GM23338 (cell line): ENCODE results near the gene PSMA7. TPM values are rescaled to one million over a fixed set of nuclear protein-coding genes. Genes with fewer than 3 reads are reported as not detected.

Experiments
- ATAC-seq: fragments of 200-7000 bp; cut with Tn5 transposase; 3 replicates; pipeline ENCODE4 v1.9.1; 2020
- DNase-seq: peaks from one replicate; pipeline ENCODE4 v3.0.0-alpha.2; 2015; ENCODE audit warnings: low spot score
- H2AFZ ChIP-seq: fragments of 200-600 bp; sonication (generic); 2 replicates; pipeline ENCODE4 v1.8.0; 2016; ENCODE audit warnings: antibody characterized with exemption, mild to moderate bottlenecking, moderate library complexity
- H3F3A ChIP-seq: fragments of 200-600 bp; sonication (generic); replicated peaks from 2 replicates; pipeline ENCODE4 v1.8.0; 2017; ENCODE audit warnings: antibody characterized with exemption, mixed run types, low read depth
- H3K27ac ChIP-seq: fragments of 200-600 bp; sonication (generic); 2 replicates; pipeline ENCODE4 v1.6.1; 2016; ENCODE audit warnings: low read depth
- H3K27me3 ChIP-seq: fragments of 200-600 bp; sonication (generic); 2 replicates; pipeline ENCODE4 v1.8.0; 2016; ENCODE audit warnings: mild to moderate bottlenecking, mixed run types, moderate library complexity; ENCODE audit not compliant: insufficient read depth
- H3K36me3 ChIP-seq: fragments of 200-600 bp; sonication (generic); 2 replicates; pipeline ENCODE4 v1.8.0; 2016; ENCODE audit warnings: mild to moderate bottlenecking; ENCODE audit not compliant: insufficient read depth
- H3K4me1 ChIP-seq: fragments of 200-600 bp; sonication (generic); 2 replicates; pipeline ENCODE4 v1.8.0; 2016; ENCODE audit warnings: mild to moderate bottlenecking, moderate library complexity; ENCODE audit not compliant: insufficient read depth
- H3K4me2 ChIP-seq: fragments of 200-600 bp; sonication (generic); 2 replicates; pipeline ENCODE4 v1.7.1; 2017; ENCODE audit warnings: mixed run types
- H3K4me3 ChIP-seq: fragments of 200-600 bp; sonication (generic); 2 replicates; pipeline ENCODE4 v1.6.1; 2016; ENCODE audit warnings: mixed run types
- H3K79me2 ChIP-seq: fragments of 200-600 bp; sonication (generic); replicated peaks from 2 replicates; pipeline ENCODE4 v1.8.0; 2017; ENCODE audit warnings: mild to moderate bottlenecking; ENCODE audit not compliant: insufficient read depth
- H3K9me2 ChIP-seq: fragments of 200-600 bp; sonication (generic); 2 replicates; pipeline ENCODE4 v1.8.0; 2017; ENCODE audit not compliant: insufficient read depth
- H4K20me1 ChIP-seq: fragments of 200-600 bp; sonication (generic); replicated peaks from 2 replicates; pipeline ENCODE4 v1.8.0; 2017; ENCODE audit warnings: mild to moderate bottlenecking; ENCODE audit not compliant: insufficient read depth
- H3K27ac Mint-ChIP-seq: 2 replicates; pipeline ENCODE4 v1.8.0; 2020; ENCODE audit warnings: inconsistent platforms, mild to moderate bottlenecking, moderate library complexity, mixed read lengths
- H3K27me3 Mint-ChIP-seq: 3 replicates; pipeline ENCODE4 v1.8.0; 2022; ENCODE audit warnings: low read depth, mild to moderate bottlenecking, moderate library complexity, mixed read lengths, inconsistent platforms; ENCODE audit not compliant: insufficient read depth, poor library complexity
- H3K36me3 Mint-ChIP-seq: 3 replicates; pipeline ENCODE4 v1.8.0; 2021; ENCODE audit warnings: low read depth, mild to moderate bottlenecking, inconsistent platforms, moderate library complexity, mixed read lengths
- H3K4me1 Mint-ChIP-seq: 3 replicates; pipeline ENCODE4 v1.8.0; 2020; ENCODE audit warnings: mild to moderate bottlenecking, inconsistent platforms, mixed read lengths
- H3K4me3 Mint-ChIP-seq: 3 replicates; pipeline ENCODE4 v1.8.0; 2021; ENCODE audit warnings: moderate library complexity, mild to moderate bottlenecking, inconsistent platforms, mixed read lengths
- H3K9me3 Mint-ChIP-seq: 3 replicates; pipeline ENCODE4 v1.8.0; 2020; ENCODE audit warnings: moderate library complexity, mild to moderate bottlenecking, inconsistent platforms, mixed read lengths
- CTCF ChIP-seq, 2 experiments: fragments of 200-600 bp in 1 of 2; sonication (generic) in 1 of 2; conservative IDR thresholded peaks; 2 replicates each; pipeline versions ENCODE4 v1.5.1 to v1.6.1; 2016 to 2017; ENCODE audit warnings: antibody characterized with exemption in 2 of 2, low read depth in 2 of 2, mild to moderate bottlenecking in 2 of 2, moderate library complexity in 1 of 2
- ETS1 ChIP-seq: IDR thresholded peaks from 2 replicates; pipeline ENCODE4 v1.6.1; 2016; ENCODE audit warnings: antibody characterized with exemption
- EZH2 ChIP-seq: fragments of 200-600 bp; sonication (generic); IDR thresholded peaks from one replicate; pipeline ENCODE4 v1.8.0; 2017; ENCODE audit warnings: antibody characterized with exemption, mild to moderate bottlenecking, low read depth; ENCODE audit not compliant: unreplicated experiment
- EZH2phosphoT487 ChIP-seq: fragments of 200-600 bp; sonication (generic); IDR thresholded peaks from one replicate; pipeline ENCODE4 v1.8.1; 2018; ENCODE audit warnings: antibody characterized with exemption; ENCODE audit not compliant: unreplicated experiment
- JUNB ChIP-seq: IDR thresholded peaks from one replicate; pipeline ENCODE4 v1.6.1; 2016; ENCODE audit warnings: antibody characterized with exemption; ENCODE audit not compliant: unreplicated experiment
- NANOG ChIP-seq: IDR thresholded peaks from 2 replicates; pipeline ENCODE4 v1.6.1; 2016; ENCODE audit warnings: antibody characterized with exemption, borderline replicate concordance
- POLR2AphosphoS5 ChIP-seq: IDR thresholded peaks from 2 replicates; pipeline ENCODE4 v1.6.1; 2016; ENCODE audit warnings: antibody characterized with exemption, low read depth
- REST ChIP-seq: IDR thresholded peaks from one replicate; pipeline ENCODE4 v1.6.1; 2018; ENCODE audit warnings: antibody characterized with exemption; ENCODE audit not compliant: unreplicated experiment
- ZNF114 ChIP-seq: fragments of 250-450 bp; sonication (Bioruptor Pico); IDR thresholded peaks from 2 replicates; pipeline ENCODE4 v1.5.0; 2020; ENCODE audit warnings: mild to moderate bottlenecking, moderate library complexity
- polyA plus RNA-seq: library from polyadenylated mRNA; unstranded; fragments of >200 nt; fragmentation: Nextera tagmentation; extraction: Ambion mirVana; gene quantifications from 2 replicates; pipeline ENCODE4 v1.2.1, GENCODE V29; 2016
- total RNA-seq: library from RNA; depleted of rRNA; stranded (reverse); fragments of >200 nt; shearing (Covaris generic); gene quantifications from 2 replicates; pipeline ENCODE4 v1.2.3, GENCODE V29; 2014

PSMA7 gene
- total and polyA plus RNA-seq, 2 experiments from 2014 or later: 357 to 628 TPM

- H3K4me3 ChIP-seq: no peak overlapping the region
- no peaks in the 10 kb centered on the region; the same call in 2 of the 3 replicates for H3K4me1 Mint-ChIP-seq
- no peak overlapping the region for H3K4me2 ChIP-seq
- H3K9me2 ChIP-seq: no peaks in the 10 kb centered on the region
- H3K36me3 ChIP-seq: no peaks in the 10 kb centered on the region
- no peak overlapping the region for H3K27ac ChIP-seq
- no peaks in the 10 kb centered on the region for H4K20me1 ChIP-seq
- H3K36me3 Mint-ChIP-seq: no peaks in the 10 kb centered on the region; the same call in 2 of the 3 replicates
- no peaks in the 10 kb centered on the region; the same call in 2 of the 3 replicates for H3K9me3 Mint-ChIP-seq
- no peaks in the 10 kb centered on the region for H3F3A ChIP-seq
- no peak overlapping the region for H2AFZ ChIP-seq
- H3K27ac Mint-ChIP-seq: no peak overlapping the region
- H3K4me1 ChIP-seq: no peaks in the 10 kb centered on the region
- H3K79me2 ChIP-seq: no peaks in the 10 kb centered on the region
- no peak for DNase-seq
- H3K27me3 ChIP-seq: no peaks in the 10 kb centered on the region
- no peak overlapping the region for H3K4me3 Mint-ChIP-seq
- TF ChIP-seq POLR2AphosphoS5: no peak
- no peak for TF ChIP-seq EZH2
- no peak for TF ChIP-seq ETS1
- TF ChIP-seq CTCF (conservative IDR thresholded peaks at IDR 0.05; ENCODE audit: low read depth in 2 of 2): no peak
- no peak for TF ChIP-seq JUNB
- no peak for TF ChIP-seq NANOG
- peaks cover 10% of the 10 kb centered on the region for H3K27me3 Mint-ChIP-seq
- ATAC-seq: no peak
These were observed 46.5 kb downstream of the PSMA7 start for GRCh38 chr20:62096421-62097380.

GRCh38 chr20:62089393-62089792 lies 53.8 kb downstream of the PSMA7 start:
- no peaks in the 10 kb centered on the region for H3K79me2 ChIP-seq
- H3K4me3 ChIP-seq: no peak overlapping the region
- H3K4me1 ChIP-seq: no peaks in the 10 kb centered on the region
- no peaks in the 10 kb centered on the region for H3K27me3 ChIP-seq
- no peaks in the 10 kb centered on the region for H4K20me1 ChIP-seq
- Mint-ChIP-seq H3K4me3 (no peak overlapping the region), H3K27ac (no peak overlapping the region), H3K4me1 (no peaks in the 10 kb centered on the region), H3K9me3 (no peaks in the 10 kb centered on the region), H3K36me3 (no peaks in the 10 kb centered on the region; the same call in 2 of the 3 replicates), H3K27me3 (peaks cover 5% of the 10 kb centered on the region)
- DNase-seq (no peak), ATAC-seq (no peak)
- no peak overlapping the region for H3K4me2 ChIP-seq
- no peaks in the 10 kb centered on the region for H3K36me3 ChIP-seq
- no peak overlapping the region for H2AFZ ChIP-seq
- no peaks in the 10 kb centered on the region for H3F3A ChIP-seq
- H3K27ac ChIP-seq: no peak overlapping the region
- H3K9me2 ChIP-seq: no peaks in the 10 kb centered on the region
- no peak for TF ChIP-seq EZH2
- TF ChIP-seq ZNF114 (CRISPR knock-in tag): no peak
- no peak for TF ChIP-seq POLR2AphosphoS5
- TF ChIP-seq REST: no peak
- TF ChIP-seq EZH2phosphoT487: no peak
- no peak for TF ChIP-seq JUNB
